Keratinocyte (primary cell): ENCODE measurements around the gene HOXA11.

Experiments used
- EZH2 ChIP-seq: IDR thresholded peaks from one replicate; pipeline ENCODE4 v1.6.1; 2012; ENCODE audit warnings: inconsistent platforms, mild to moderate bottlenecking, low read length, moderate library complexity
- TF ChIP-seq, protein P1 (sequence below), 3 experiments: IDR thresholded peaks in 1 of 3; conservative IDR thresholded peaks in 1 of 3; optimal IDR thresholded peaks in 1 of 3; 2 replicates in 2 of 3; 3 replicates in 1 of 3; pipeline versions ENCODE3 to v1.5.1; 2011; ENCODE audit warnings: low read length in 3 of 3, mild to moderate bottlenecking in 3 of 3, moderate library complexity in 2 of 3, control low read depth in 1 of 3, inconsistent platforms in 1 of 3; ENCODE audit not compliant: insufficient read depth in 2 of 3; ENCODE audit errors: extremely low read depth in 1 of 3

- TF ChIP-seq, protein P1, sequence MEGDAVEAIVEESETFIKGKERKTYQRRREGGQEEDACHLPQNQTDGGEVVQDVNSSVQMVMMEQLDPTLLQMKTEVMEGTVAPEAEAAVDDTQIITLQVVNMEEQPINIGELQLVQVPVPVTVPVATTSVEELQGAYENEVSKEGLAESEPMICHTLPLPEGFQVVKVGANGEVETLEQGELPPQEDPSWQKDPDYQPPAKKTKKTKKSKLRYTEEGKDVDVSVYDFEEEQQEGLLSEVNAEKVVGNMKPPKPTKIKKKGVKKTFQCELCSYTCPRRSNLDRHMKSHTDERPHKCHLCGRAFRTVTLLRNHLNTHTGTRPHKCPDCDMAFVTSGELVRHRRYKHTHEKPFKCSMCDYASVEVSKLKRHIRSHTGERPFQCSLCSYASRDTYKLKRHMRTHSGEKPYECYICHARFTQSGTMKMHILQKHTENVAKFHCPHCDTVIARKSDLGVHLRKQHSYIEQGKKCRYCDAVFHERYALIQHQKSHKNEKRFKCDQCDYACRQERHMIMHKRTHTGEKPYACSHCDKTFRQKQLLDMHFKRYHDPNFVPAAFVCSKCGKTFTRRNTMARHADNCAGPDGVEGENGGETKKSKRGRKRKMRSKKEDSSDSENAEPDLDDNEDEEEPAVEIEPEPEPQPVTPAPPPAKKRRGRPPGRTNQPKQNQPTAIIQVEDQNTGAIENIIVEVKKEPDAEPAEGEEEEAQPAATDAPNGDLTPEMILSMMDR (optimal IDR thresholded peaks at IDR 0.05 in 1 of 3, IDR thresholded peaks at IDR 0.05 in 1 of 3, conservative IDR thresholded peaks at IDR 0.05 in 1 of 3; ENCODE audit: extremely low read depth in 1 of 3, insufficient read depth in 2 of 3, low read length in 3 of 3): no peak
- TF ChIP-seq EZH2: no peak
Measured at GRCh38 chr7:27151931-27152815, 32.9 kb downstream of the HOXA11 start, which contains the start of gene HOXA3.
